Activated CD8-positive, alpha-beta memory T cell treated with anti-CD3 and anti-CD28 coated beads, Interleukin-2, amount 10 ng/mL, durations not matched to agents 7 days and 5 days (primary cell): Measurements from ENCODE around the gene PHKB. TPM values are rescaled to one million over a fixed set of nuclear protein-coding genes. Genes with fewer than 3 reads are reported as not detected.
"Not testable (repeated sequence)": the region's sequence is repeated elsewhere in the genome, so short reads cannot be mapped to it uniquely, and the experiment has no call there.

Experiments
- ATAC-seq: fragments of 150-1000 bp; cut with Tn5 transposase; one replicate; pipeline ENCODE4 v1.10.0; 2021; ENCODE audit warnings: moderate library complexity
- CTCF ChIA-PET: fragments of 350-600 bp; sonication (Branson Sonifier 250); formaldehyde crosslinking; loops from one replicate; lab custom pipeline; 2021; ENCODE audit warnings: antibody characterized with exemption; lab: Charles Lee
- DNase-seq: peaks from one replicate; pipeline ENCODE4 v3.0.0-alpha.2; 2020
- H3K27ac Mint-ChIP-seq: one replicate; pipeline ENCODE4 v1.8.0; 2021; ENCODE audit warnings: mild to moderate bottlenecking, mixed read lengths
- H3K27me3 Mint-ChIP-seq: one replicate; pipeline ENCODE4 v1.8.0; 2021; ENCODE audit warnings: mixed read lengths
- H3K36me3 Mint-ChIP-seq: one replicate; pipeline ENCODE4 v1.8.0; 2021; ENCODE audit warnings: mild to moderate bottlenecking, mixed read lengths
- H3K4me1 Mint-ChIP-seq: one replicate; pipeline ENCODE4 v1.8.0; 2021; ENCODE audit warnings: mixed read lengths
- H3K4me3 Mint-ChIP-seq: one replicate; pipeline ENCODE4 v1.8.0; 2021; ENCODE audit warnings: mild to moderate bottlenecking, moderate library complexity, mixed read lengths
- H3K9me3 Mint-ChIP-seq: one replicate; pipeline ENCODE4 v1.8.0; 2022; ENCODE audit warnings: low read depth, mixed read lengths
- total RNA-seq, 2 experiments: library from RNA; stranded (reverse); gene quantifications; one replicate each; pipeline ENCODE4 v1.2.3, GENCODE V29; 2021

Gene PHKB
- total RNA-seq, 2 experiments from 2014 or later, result 33.7 to 35.7 TPM

DNA sequence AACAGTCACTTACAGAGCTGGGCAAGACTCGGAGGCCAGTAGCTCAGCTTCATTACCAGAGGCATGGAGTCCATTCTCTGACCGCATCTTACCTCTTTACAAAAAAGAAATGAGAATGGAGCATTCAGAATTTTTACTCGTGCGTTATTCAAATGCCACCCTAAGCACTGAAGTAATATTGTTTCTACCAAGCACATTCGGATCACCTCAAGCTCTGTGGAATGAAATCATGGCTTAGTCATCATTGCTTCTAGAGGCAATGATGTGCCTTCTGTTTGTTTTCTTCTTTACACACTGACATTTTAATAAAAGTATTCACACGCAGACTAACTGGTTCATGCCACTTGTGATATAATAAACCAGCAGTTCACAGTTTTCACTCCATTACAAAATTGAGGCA lies 206.8 kb downstream of the PHKB start:
- no peak for ATAC-seq
- Mint-ChIP-seq H3K36me3 (peaks cover 4% of the 10 kb centered on the region), H3K4me3 (no peak overlapping the region), H3K4me1 (peaks cover 2% of the 10 kb centered on the region), H3K27ac (no peak overlapping the region), H3K27me3 (no peaks in the 10 kb centered on the region), H3K9me3 (no peaks in the 10 kb centered on the region)
- no peak for DNase-seq
- CTCF ChIA-PET, result no interaction called here

DNA sequence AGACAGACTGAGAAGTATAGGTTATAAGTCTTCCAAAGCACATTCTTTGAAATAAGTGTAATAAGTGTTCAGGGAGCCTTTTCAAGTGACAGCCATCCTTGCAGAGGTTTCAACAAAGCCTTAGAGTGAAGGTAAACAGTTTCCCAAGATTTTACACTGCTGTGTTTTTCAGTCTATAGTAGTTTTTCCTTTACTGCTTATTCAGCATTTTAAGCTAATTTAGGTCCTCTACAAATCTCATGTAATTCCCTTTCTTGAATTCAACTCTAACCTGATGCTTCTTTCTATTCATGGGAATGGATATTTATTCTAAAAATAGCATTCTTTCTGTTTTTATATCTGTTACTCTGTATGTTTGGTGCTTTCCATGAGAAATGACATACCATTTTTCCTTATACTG lies 211.3 kb downstream of the PHKB start:
- CTCF ChIA-PET, result no interaction called here
- Mint-ChIP-seq H3K36me3 (peaks cover 24% of the 10 kb centered on the region), H3K27ac (no peak overlapping the region), H3K27me3 (no peaks in the 10 kb centered on the region), H3K9me3 (no peaks in the 10 kb centered on the region), H3K4me3 (no peak overlapping the region), H3K4me1 (peaks cover 2% of the 10 kb centered on the region)
- no peak for DNase-seq
- no peak for ATAC-seq

DNA sequence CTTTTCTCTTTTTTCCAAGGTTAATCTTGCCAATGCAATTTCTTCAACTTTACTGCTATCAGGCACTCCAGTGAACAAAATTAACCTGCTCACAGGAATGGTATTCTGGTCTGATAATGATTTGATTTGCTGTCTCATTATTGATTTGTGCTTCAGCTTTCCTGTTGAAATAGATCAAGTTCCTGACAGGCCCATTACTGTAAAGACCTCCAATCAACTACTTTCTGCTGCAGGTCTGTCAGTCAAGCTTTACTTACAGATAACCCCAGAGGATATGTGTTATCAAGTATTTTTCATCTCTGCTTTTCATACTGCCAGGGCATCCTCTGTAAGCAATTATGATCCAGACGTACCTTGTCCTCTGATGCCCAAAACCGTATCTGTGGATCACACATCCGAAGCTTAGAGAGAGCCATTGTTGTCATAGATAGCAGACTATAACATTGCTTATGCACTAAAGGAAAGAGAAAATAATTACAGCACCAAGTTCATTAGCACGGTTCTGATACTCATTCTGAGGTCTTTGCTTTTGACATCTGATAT lies 215.6 kb downstream of the PHKB start:
- Mint-ChIP-seq H3K27ac (no peak overlapping the region), H3K9me3 (no peaks in the 10 kb centered on the region), H3K4me3 (no peak overlapping the region), H3K27me3 (no peaks in the 10 kb centered on the region), H3K4me1 (no peaks in the 10 kb centered on the region), H3K36me3 (peaks cover 35% of the 10 kb centered on the region)
- no peak for ATAC-seq
- CTCF ChIA-PET, result interaction anchor here (1.1 kb wide), 1 partner anchor 10 kb away, joined by 4 read pairs; no protein-coding TSS in a partner anchor
- DNase-seq, result no peak

DNA sequence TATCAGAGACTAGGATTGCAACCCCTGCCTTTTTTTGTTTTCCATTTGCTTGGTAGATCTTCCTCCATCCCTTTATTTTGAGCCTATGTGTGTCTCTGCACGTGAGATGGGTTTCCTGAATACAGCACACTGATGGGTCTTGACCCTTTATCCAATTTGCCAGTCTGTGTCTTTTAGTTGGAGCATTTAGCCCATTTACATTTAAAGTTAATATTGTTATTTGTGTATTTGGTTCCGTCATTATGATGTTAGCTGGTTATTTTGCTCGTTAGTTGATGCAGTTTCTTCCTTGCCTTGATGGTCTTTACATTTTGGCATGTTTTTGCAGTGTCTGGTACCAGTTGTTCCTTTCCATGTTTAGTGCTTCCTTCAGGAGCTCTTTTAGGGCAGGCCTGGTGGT lies 220.4 kb downstream of the PHKB start:
- H3K9me3 Mint-ChIP-seq, ATAC-seq, H3K4me1 Mint-ChIP-seq, H3K27ac Mint-ChIP-seq, H3K27me3 Mint-ChIP-seq, H3K4me3 Mint-ChIP-seq, DNase-seq, CTCF ChIA-PET: not testable (repeated sequence)
- peaks cover 33% of the 10 kb centered on the region for H3K36me3 Mint-ChIP-seq

DNA sequence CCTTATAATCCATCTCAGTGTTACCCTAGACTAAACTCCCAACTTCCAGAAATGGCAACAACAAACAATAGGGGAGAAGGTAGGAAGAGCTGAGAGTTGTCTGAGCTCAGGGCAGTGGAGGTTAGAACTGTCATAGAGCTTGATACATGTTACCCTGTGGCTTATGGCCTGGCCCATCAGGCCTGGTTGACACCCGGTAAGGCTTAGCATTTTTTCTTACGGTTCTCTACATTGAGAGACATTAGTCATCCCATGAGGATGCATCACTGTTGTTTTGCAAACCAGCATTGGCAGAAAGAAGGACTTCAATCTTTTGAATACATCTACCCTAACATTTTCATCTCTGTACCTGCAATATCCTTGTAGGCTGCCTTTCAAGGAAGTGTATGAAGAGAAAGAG lies 226.6 kb downstream of the PHKB start:
- Mint-ChIP-seq H3K4me3 (no peak overlapping the region), H3K9me3 (no peaks in the 10 kb centered on the region), H3K36me3 (peaks cover 18% of the 10 kb centered on the region), H3K27me3 (no peaks in the 10 kb centered on the region), H3K27ac (no peak overlapping the region), H3K4me1 (peaks cover 2% of the 10 kb centered on the region)
- DNase-seq (no peak), ATAC-seq (no peak)
- CTCF ChIA-PET, result no interaction called here

DNA sequence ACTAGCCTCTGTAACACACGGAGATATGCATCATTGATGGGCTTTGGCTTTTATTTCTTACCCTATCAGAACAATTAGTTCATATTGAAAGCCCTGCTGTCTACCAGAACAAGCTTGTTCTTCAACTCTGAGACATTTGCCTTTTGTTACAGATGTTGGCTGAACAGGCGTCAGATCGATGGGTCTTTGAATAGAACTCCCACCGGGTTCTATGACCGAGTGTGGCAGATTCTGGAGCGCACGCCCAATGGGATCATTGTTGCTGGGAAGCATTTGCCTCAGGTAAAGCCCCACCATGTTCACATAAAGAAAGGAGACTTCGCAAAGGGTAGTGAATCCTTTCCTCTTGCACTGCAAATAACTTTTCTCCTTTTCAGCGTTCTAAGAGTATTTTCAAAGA lies 232.1 kb downstream of the PHKB start:
- Mint-ChIP-seq H3K27me3 (no peaks in the 10 kb centered on the region), H3K4me1 (peaks cover 4% of the 10 kb centered on the region), H3K4me3 (no peak overlapping the region), H3K27ac (no peak overlapping the region), H3K9me3 (no peaks in the 10 kb centered on the region), H3K36me3 (peaks cover 27% of the 10 kb centered on the region)
- ATAC-seq (no peak), DNase-seq (no peak)
- CTCF ChIA-PET, result no interaction called here

DNA sequence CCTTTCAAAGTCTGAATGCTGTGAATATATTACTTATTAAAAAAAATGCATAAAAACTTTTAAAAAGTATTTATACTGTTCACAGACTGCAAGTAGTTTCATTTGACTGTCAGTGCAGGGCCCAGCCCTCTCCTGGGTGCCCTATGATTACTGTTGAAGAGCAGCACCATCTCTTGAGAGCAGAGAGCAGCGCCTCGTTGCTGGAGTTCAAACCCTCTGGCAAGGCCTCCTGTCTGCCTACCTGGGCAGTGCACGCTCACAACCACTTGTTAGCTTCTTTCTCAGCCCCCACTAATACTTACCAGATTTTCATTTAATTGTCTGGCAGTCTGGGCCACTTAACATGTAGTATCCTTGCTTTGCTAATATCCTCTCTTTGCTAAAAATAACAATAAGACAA lies 233.4 kb downstream of the PHKB start:
- Mint-ChIP-seq H3K4me3 (no peak overlapping the region), H3K9me3 (no peaks in the 10 kb centered on the region), H3K27ac (no peak overlapping the region), H3K27me3 (no peaks in the 10 kb centered on the region), H3K36me3 (peaks cover 33% of the 10 kb centered on the region), H3K4me1 (peaks cover 4% of the 10 kb centered on the region)
- CTCF ChIA-PET, result no interaction called here
- DNase-seq (no peak), ATAC-seq (no peak)

DNA sequence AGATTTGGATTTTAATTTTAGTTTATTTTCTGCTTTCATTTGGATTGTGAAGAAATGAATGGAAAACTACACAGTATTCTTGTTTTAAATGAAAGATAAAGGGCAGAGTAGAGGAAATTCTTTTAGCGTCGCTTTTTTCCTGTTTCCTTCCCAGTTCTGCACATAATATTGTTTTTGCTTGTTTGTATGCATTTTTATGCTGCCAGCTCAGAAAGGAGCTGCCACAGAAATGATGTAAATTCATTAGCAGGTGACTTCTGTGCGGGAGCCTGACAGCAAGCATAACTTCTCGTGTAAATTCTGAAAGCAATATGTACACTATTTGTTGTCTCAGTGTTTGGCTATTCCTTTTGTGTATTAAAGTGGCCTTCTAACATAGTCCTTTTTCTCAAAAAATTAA lies 234.6 kb downstream of the PHKB start:
- no peak for ATAC-seq
- H3K4me1 Mint-ChIP-seq, result peaks cover 4% of the 10 kb centered on the region
- no peak for DNase-seq
- CTCF ChIA-PET, result no interaction called here
- H3K36me3 Mint-ChIP-seq, result peaks cover 33% of the 10 kb centered on the region
- H3K27ac Mint-ChIP-seq, result no peak overlapping the region
- no peak overlapping the region for H3K4me3 Mint-ChIP-seq
- no peaks in the 10 kb centered on the region for H3K9me3 Mint-ChIP-seq
- H3K27me3 Mint-ChIP-seq, result no peaks in the 10 kb centered on the region

DNA sequence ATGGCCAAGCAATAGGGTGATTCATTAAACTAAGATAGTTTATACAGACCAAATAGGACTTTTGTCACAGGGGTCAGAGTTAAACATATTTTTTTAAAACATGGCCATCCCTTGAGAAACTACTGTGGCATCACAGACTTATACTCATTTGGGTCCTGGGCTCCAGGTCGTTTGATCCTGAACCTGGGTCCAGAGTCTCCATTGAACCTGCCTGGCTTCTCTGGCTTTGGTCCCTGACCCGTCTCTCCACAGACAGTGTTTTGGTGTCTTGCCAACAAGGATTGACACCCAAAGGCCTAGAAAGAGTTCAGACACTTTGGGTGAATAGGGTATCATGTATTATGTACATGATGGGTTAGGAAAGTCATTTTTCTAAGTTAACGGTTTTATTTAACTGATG lies 236.7 kb downstream of the PHKB start:
- ATAC-seq, result no peak
- no peak overlapping the region for H3K27ac Mint-ChIP-seq
- H3K4me1 Mint-ChIP-seq, result peaks cover 4% of the 10 kb centered on the region
- peaks cover 29% of the 10 kb centered on the region for H3K36me3 Mint-ChIP-seq
- H3K4me3 Mint-ChIP-seq, result no peak overlapping the region
- no peaks in the 10 kb centered on the region for H3K27me3 Mint-ChIP-seq
- DNase-seq, result no peak
- CTCF ChIA-PET, result no interaction called here
- H3K9me3 Mint-ChIP-seq, result no peaks in the 10 kb centered on the region

DNA sequence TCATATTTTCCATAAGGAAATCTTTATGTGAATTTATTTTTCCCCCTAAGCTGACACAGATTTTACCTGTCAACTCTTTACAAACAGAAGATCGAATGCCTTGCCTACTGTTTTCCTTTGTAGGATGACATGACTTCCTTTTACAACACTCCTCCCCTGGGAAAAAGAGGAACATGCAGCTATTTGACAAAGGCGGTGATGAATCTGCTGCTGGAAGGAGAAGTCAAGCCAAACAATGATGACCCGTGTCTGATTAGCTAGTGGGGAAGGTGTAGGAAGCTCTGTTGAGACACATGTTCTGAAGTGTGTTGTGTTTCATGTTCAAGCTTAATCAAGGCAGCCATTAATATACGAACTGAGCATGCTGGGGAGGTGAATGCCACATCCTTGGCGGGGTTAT lies 238.0 kb downstream of the PHKB start:
- ATAC-seq (no peak), DNase-seq (no peak)
- H3K4me3 Mint-ChIP-seq, result no peak overlapping the region
- peaks cover 29% of the 10 kb centered on the region for H3K36me3 Mint-ChIP-seq
- CTCF ChIA-PET, result no interaction called here
- no peaks in the 10 kb centered on the region for H3K27me3 Mint-ChIP-seq
- H3K9me3 Mint-ChIP-seq, result no peaks in the 10 kb centered on the region
- H3K27ac Mint-ChIP-seq, result no peak overlapping the region
- peaks cover 4% of the 10 kb centered on the region for H3K4me1 Mint-ChIP-seq

DNA sequence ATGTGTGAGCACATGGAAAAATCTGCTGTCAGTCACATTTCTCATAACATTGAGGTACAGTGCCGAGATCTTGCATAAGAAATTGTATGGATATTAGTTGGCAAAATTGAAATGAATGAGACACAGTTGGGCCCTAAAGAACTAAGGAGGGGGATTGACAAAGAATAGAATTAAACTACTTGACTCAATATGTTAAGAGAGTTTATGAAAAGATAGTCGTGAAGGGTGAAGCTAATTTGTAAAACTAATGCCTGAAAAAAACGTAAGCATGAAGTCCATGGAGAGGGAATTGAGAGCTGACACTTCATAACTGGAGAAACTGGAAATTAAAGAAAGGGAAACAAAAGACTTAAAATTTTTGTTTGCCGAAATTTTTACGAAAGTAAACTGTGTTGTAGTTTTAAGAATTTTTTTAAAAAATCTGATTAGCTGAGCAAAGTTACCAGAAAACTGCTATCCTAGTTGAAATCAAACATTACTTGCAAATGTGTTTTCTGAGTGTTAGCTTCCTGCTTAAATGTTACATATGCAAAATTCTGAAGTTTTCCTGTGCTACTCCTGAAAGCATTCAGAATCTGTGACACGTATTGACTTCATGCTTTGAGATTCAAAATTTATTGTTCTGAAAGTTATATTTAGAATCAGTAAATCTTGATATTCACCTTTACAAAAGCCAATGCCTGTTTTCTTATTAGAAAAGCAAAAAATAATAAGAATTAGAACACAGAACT lies 239.9 kb downstream of the PHKB start:
- CTCF ChIA-PET, result no interaction called here

DNA sequence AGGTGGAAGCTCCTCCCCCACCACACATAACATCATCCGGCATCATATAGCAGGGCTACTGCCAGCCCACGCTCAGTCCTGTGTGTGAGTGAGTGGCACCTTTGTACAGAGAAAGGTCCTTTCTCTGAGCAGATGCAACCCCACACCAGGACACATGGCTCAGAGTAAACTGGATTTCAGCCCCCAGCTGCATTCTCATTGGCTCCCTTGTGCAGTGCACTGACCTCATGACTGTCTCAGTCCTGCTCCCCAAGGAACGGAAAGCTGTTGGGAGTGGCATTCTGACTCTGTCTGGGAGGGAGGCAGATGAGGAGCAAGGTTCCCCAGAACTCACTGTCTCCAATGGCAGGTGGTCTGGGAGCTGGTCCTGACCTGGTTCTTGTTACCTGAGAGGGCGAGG lies 244.1 kb downstream of the PHKB start:
- H3K36me3 Mint-ChIP-seq, result peaks cover 5% of the 10 kb centered on the region
- DNase-seq (no peak), ATAC-seq (no peak)
- H3K4me1 Mint-ChIP-seq, result no peaks in the 10 kb centered on the region
- H3K4me3 Mint-ChIP-seq, result no peak overlapping the region
- H3K27me3 Mint-ChIP-seq, result no peaks in the 10 kb centered on the region
- H3K27ac Mint-ChIP-seq, result no peak overlapping the region
- no peaks in the 10 kb centered on the region for H3K9me3 Mint-ChIP-seq
- CTCF ChIA-PET, result no interaction called here

More for the DNA sequence above, 239.9 kb downstream of the PHKB start:
- no peaks in the 10 kb centered on the region for H3K9me3 Mint-ChIP-seq
- no peak overlapping the region for H3K27ac Mint-ChIP-seq
- ATAC-seq (no peak), DNase-seq (no peak)
- peaks cover 26% of the 10 kb centered on the region for H3K36me3 Mint-ChIP-seq
- peaks cover 4% of the 10 kb centered on the region for H3K4me1 Mint-ChIP-seq
- H3K27me3 Mint-ChIP-seq, result no peaks in the 10 kb centered on the region
- no peak overlapping the region for H3K4me3 Mint-ChIP-seq

DNA sequence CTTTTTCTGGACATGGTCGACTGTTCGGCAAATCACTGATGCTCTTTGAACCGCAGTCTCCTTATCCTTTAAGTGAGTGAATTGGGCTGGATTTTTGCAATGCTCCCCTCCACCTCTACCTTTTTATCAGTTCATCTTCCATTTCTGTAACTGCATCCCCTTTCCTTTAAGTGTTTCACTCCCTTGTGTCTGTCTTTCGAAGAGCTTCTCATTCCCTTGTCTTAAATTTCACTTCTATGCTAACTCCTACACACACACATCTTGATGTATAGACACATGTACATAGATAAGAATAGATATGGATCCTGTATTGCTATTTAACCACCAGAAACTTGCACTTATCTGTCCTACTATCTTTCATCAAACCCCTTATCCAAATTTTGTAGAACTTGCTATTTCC lies 250.7 kb downstream of the PHKB start:
- no peak overlapping the region for H3K4me3 Mint-ChIP-seq
- H3K4me1 Mint-ChIP-seq, result peaks cover 23% of the 10 kb centered on the region
- CTCF ChIA-PET, result no interaction called here
- H3K27me3 Mint-ChIP-seq, result peaks cover 15% of the 10 kb centered on the region
- no peaks in the 10 kb centered on the region for H3K36me3 Mint-ChIP-seq
- no peaks in the 10 kb centered on the region for H3K9me3 Mint-ChIP-seq
- DNase-seq (no peak), ATAC-seq (no peak)
- H3K27ac Mint-ChIP-seq, result no peak overlapping the region
